Adipocyte (in vitro differentiated cells): ENCODE data around the gene CLNK.
"Not testable (repeated sequence)": the region's sequence is repeated elsewhere in the genome, so short reads cannot be mapped to it uniquely, and the experiment has no call there.

ENCODE experiments used
- DNase-seq: peaks from one replicate; pipeline ENCODE4 v3.0.0-alpha.2; 2015; ENCODE audit warnings: low read depth
- H3K27me3 ChIP-seq: replicated peaks from 2 replicates; pipeline ENCODE4 v1.7.0; 2013; ENCODE audit warnings: mild to moderate bottlenecking, low read length, moderate library complexity; ENCODE audit not compliant: control insufficient read depth, insufficient read depth
- H3K36me3 ChIP-seq: 2 replicates; pipeline ENCODE4 v1.7.0; 2013; ENCODE audit warnings: low read length, mild to moderate bottlenecking, moderate library complexity; ENCODE audit not compliant: control insufficient read depth, insufficient read depth, severe bottlenecking
- H3K4me1 ChIP-seq: 2 replicates; pipeline ENCODE4 v1.7.0; 2013; ENCODE audit warnings: mild to moderate bottlenecking, low read length, moderate library complexity; ENCODE audit not compliant: control insufficient read depth, insufficient read depth
- H3K4me3 ChIP-seq: 2 replicates; pipeline ENCODE4 v1.7.0; 2013; ENCODE audit warnings: mild to moderate bottlenecking, low read length, moderate library complexity
- H3K9ac ChIP-seq: 2 replicates; pipeline ENCODE4 v1.7.0; 2013; ENCODE audit warnings: mild to moderate bottlenecking, low read length, moderate library complexity
- H3K9me3 ChIP-seq: 2 replicates; pipeline ENCODE4 v1.7.0; 2013; ENCODE audit warnings: mild to moderate bottlenecking, low read length, moderate library complexity; ENCODE audit not compliant: control insufficient read depth

CLNK gene

GRCh38 chr4:10575414-10575813, 109.2 kb downstream of the CLNK start:
- no peak for DNase-seq
- no peaks in the 10 kb centered on the region for H3K9me3 ChIP-seq
- peaks cover 17% of the 10 kb centered on the region for H3K27me3 ChIP-seq
- no peak overlapping the region for H3K4me3 ChIP-seq
- H3K4me1 ChIP-seq, result no peaks in the 10 kb centered on the region
- no peaks in the 10 kb centered on the region for H3K36me3 ChIP-seq
- H3K9ac ChIP-seq, result no peak overlapping the region

GRCh38 chr4:10574553-10574952, 110.0 kb downstream of the CLNK start:
- H3K9me3 ChIP-seq, H3K4me3 ChIP-seq, DNase-seq, H3K9ac ChIP-seq, H3K36me3 ChIP-seq, H3K4me1 ChIP-seq: not testable (repeated sequence)
- peaks cover 22% of the 10 kb centered on the region for H3K27me3 ChIP-seq

GRCh38 chr4:10571909-10572308, 112.7 kb downstream of the CLNK start:
- Histone ChIP-seq H3K27me3 (peaks cover 17% of the 10 kb centered on the region), H3K36me3 (no peaks in the 10 kb centered on the region), H3K9ac (no peak overlapping the region), H3K4me3 (no peak overlapping the region), H3K9me3 (peaks cover 2% of the 10 kb centered on the region), H3K4me1 (no peaks in the 10 kb centered on the region)
- DNase-seq, result no peak

GRCh38 chr4:10569491-10569890, 115.1 kb downstream of the CLNK start:
- no peak for DNase-seq
- H3K4me3 ChIP-seq, result no peak overlapping the region
- H3K9me3 ChIP-seq, result peaks cover 2% of the 10 kb centered on the region
- no peak overlapping the region for H3K9ac ChIP-seq
- no peaks in the 10 kb centered on the region for H3K36me3 ChIP-seq
- no peaks in the 10 kb centered on the region for H3K4me1 ChIP-seq
- peaks cover 15% of the 10 kb centered on the region for H3K27me3 ChIP-seq

GRCh38 chr4:10567766-10568165, 116.8 kb downstream of the CLNK start:
- no peaks in the 10 kb centered on the region for H3K36me3 ChIP-seq
- H3K4me1 ChIP-seq, result no peaks in the 10 kb centered on the region
- H3K27me3 ChIP-seq, result peaks cover 10% of the 10 kb centered on the region
- no peak overlapping the region for H3K4me3 ChIP-seq
- no peak for DNase-seq
- peaks cover 2% of the 10 kb centered on the region for H3K9me3 ChIP-seq
- H3K9ac ChIP-seq, result no peak overlapping the region

- H3K4me1 ChIP-seq, result no peaks in the 10 kb centered on the region
- no peak overlapping the region for H3K9ac ChIP-seq
- no peak overlapping the region for H3K4me3 ChIP-seq
- peaks cover 10% of the 10 kb centered on the region for H3K27me3 ChIP-seq
- peaks cover 2% of the 10 kb centered on the region for H3K9me3 ChIP-seq
- no peak for DNase-seq
- no peaks in the 10 kb centered on the region for H3K36me3 ChIP-seq
Measured at GRCh38 chr4:10565166-10565780, 119.3 kb downstream of the CLNK start.

GRCh38 chr4:10554694-10555093, 129.9 kb downstream of the CLNK start:
- Histone ChIP-seq H3K36me3 (no peaks in the 10 kb centered on the region), H3K27me3 (peaks cover 14% of the 10 kb centered on the region), H3K4me1 (peaks cover 6% of the 10 kb centered on the region), H3K9ac (peak overlapping the region; percentile 7), H3K9me3 (no peaks in the 10 kb centered on the region), H3K4me3 (no peak overlapping the region)
- peak; percentile 81 for DNase-seq

GRCh38 chr4:10554121-10554520, 130.4 kb downstream of the CLNK start:
- no peak overlapping the region for H3K4me3 ChIP-seq
- H3K27me3 ChIP-seq, result peaks cover 14% of the 10 kb centered on the region
- no peak overlapping the region for H3K9ac ChIP-seq
- H3K9me3 ChIP-seq, result no peaks in the 10 kb centered on the region
- no peaks in the 10 kb centered on the region for H3K36me3 ChIP-seq
- peaks cover 6% of the 10 kb centered on the region for H3K4me1 ChIP-seq
- DNase-seq, result no peak

- peaks cover 14% of the 10 kb centered on the region for H3K27me3 ChIP-seq
- no peak for DNase-seq
Measured at GRCh38 chr4:10552591-10553280, 131.8 kb downstream of the CLNK start.

GRCh38 chr4:10535912-10536311, 148.7 kb downstream of the CLNK start:
- Histone ChIP-seq H3K27me3 (no peaks in the 10 kb centered on the region), H3K9ac (no peak overlapping the region), H3K9me3 (no peaks in the 10 kb centered on the region), H3K36me3 (no peaks in the 10 kb centered on the region), H3K4me3 (no peak overlapping the region), H3K4me1 (no peaks in the 10 kb centered on the region)
- DNase-seq, result no peak

More at GRCh38 chr4:10552591-10553280, 131.8 kb downstream of the CLNK start:
- no peak overlapping the region for H3K4me3 ChIP-seq
- H3K9me3 ChIP-seq, result no peaks in the 10 kb centered on the region
- no peaks in the 10 kb centered on the region for H3K36me3 ChIP-seq
- no peak overlapping the region for H3K9ac ChIP-seq
- H3K4me1 ChIP-seq, result peaks cover 6% of the 10 kb centered on the region

- Histone ChIP-seq H3K36me3 (no peaks in the 10 kb centered on the region), H3K27me3 (no peaks in the 10 kb centered on the region), H3K4me1 (peaks cover 11% of the 10 kb centered on the region), H3K4me3 (no peak overlapping the region), H3K9me3 (no peaks in the 10 kb centered on the region), H3K9ac (no peak overlapping the region)
- DNase-seq, result no peak
Measured at GRCh38 chr4:10534820-10535219, 149.7 kb downstream of the CLNK start.
